Inferior parietal cortex (tissue), 1 donor: ENCODE data around the gene TTLL11.
A peak's percentile ranks its signal among the peaks of the same experiment; 100 is the strongest.

Experiments used
- DNase-seq: peaks from one replicate; pipeline ENCODE4 v3.0.0-alpha.2; 2016; ENCODE audit errors: extremely low spot score

TTLL11 gene

DNA sequence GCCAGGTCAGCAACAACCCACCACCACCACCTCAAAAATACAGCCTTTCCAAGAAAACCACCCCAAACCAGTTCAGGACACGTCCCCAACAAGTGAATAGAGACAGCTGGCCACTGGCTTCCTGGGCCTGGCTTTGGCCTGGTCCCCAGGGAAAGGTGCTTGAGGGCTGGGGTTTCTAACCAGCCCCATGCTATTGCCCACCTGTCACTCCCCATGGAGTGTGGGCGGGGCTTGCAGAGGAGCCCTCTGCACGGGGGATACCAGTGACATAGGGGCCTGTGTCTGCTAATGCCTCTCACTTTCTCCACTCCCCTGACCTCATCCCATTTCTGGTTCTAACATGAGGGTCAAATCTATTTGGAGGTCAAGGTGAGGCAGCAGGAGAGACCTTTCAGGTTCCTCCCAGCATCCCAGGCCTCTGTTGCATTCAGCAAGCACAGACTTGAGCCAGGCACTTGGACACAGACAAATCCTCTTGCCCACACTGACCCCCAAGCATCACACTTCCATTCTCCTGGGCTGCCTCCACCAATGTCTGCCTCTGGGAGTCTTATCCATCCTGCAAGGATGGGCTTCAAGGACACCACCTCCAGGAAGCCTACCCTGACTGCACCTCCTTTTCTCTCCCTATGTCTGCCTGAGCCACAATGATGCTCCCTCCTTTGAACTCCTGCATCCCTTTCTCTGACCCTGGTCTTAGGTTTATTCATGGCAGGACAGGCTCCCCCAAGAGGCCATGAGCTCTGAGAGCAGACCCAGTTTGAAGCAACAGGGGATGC lies 16.1 kb upstream of the TTLL11 start:
- no peak for DNase-seq

DNA sequence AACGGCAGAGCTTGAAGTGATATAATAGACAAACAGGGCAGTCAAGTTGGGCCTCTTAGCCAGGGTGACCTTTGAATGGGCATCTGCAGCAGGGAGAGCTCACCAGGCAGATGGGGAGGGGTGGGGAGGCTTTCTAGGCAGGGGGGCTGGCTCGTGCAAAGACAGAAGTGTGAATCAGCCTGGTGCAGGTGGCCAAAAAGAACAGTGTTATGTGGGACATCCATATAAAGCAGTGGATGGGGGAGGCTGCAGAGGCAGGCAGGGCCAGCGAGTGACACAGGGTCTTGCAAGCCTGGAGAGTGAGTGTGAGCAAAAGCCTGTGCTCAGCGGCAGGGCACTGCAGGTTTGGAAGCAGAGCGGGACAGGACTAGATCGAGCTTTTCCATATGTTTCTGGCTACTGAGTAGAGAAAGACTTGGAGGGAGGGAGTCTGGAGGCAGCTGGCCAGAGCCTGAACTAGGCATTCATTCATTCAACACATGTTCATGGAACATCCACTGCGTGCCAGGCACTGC lies 14.2 kb upstream of the TTLL11 start:
- no peak for DNase-seq

DNA sequence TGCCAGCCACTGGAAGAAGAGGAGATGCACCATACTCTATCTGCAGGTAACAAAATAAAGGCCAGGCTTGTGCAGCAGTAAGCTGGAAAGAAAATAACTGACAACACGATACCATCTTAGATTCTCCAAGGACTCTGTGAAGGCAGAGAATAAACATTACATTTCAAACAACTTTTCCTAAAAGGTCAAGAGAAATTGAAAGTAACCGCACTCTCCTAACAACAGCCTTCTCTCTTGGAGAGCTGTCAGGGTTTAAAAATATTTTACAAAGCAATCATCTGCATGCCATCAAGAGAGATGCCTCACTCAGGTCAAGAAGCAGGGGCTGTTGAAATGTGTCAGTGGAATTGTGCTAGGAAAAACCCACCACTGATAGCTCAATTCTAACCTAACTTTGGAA lies 13.5 kb upstream of the TTLL11 start:
- no peak for DNase-seq

DNA sequence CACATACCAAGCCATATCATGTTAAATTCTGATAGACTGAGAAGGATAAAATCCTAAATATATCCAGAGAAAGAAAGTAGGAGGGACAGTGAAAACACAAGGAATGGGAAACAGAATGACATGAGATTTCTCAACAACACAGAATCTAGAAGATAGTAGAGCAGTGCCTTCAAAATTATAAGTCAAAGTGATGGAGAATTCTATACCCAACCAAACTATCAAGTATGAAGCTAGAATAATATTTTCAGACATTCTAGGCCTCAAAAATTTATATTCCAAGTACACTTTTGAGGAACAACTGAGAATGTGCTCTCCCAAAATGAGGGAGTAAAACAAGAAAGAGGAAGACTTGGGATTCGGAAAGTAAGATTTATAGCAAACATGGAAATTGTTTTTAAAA lies 10.9 kb upstream of the TTLL11 start:
- DNase-seq: no peak

DNA sequence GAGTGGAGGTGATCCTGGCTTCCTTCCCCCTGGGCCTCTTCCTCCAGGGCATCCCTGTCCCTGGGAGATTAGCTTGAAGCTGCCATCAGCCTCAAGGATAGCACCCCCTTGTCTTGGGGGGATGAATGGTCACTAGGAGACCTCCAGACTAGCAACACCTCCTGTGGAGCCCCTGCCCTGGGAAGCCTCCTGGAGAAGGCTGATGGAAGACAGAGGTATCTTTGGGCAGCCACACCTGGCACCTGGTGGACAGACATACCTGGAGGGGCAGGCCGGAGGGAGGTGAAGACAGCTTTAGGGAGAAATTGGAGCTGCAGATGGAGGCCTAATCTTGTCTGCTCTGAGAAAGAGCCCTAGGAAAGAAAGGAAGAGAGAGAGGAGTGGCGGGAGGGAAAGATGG lies 9.0 kb upstream of the TTLL11 start:
- DNase-seq: no peak

DNA sequence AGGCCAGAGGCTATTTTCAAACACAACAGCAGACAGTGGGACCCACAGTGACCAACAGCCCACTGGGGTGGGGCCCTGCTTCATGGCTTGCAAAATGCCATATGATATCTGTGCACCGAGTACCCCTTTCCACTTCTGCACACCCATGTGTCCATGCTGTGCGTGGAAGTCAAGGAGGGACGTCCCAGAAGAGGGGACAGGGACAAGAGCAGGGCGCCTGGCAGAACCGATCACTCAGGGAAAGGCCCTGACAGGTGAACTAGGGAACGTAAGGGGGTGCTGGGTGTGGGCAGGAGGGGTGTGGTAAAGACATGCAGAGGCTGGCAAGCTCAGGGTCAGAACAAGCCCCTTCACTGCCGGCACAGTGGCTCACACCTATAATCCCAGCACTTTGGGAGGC lies 7.6 kb upstream of the TTLL11 start:
- no peak for DNase-seq

DNA sequence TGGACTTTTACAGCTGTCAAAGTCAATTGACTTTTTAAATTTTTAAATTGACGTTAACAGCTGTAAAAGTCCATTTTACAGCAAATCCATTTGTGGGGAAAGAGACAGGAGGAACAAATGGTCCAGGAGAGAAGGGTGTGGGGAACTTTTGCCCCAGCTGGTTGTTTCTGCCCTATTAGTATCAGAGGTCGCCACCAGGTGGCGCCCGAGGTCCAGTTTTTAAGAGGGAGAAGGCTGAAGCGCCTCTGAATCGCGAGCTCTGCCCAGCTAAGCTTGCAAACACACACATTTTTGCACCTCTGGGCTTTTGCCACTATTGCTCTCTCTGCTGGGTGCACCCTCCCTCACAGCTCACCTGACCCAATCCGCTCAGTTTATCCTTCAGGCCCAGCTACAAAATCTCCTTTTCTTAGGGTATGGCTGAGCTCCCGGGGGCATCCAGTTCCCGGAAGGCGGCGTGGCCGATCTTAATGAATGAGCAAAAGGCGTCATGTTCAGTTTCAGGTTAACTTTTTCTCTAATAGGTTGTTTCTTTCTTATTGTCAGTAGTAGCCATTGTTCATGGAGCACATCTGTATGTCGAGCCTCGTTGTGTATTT lies 6.3 kb upstream of the TTLL11 start:
- DNase-seq: peak; percentile 95

DNA sequence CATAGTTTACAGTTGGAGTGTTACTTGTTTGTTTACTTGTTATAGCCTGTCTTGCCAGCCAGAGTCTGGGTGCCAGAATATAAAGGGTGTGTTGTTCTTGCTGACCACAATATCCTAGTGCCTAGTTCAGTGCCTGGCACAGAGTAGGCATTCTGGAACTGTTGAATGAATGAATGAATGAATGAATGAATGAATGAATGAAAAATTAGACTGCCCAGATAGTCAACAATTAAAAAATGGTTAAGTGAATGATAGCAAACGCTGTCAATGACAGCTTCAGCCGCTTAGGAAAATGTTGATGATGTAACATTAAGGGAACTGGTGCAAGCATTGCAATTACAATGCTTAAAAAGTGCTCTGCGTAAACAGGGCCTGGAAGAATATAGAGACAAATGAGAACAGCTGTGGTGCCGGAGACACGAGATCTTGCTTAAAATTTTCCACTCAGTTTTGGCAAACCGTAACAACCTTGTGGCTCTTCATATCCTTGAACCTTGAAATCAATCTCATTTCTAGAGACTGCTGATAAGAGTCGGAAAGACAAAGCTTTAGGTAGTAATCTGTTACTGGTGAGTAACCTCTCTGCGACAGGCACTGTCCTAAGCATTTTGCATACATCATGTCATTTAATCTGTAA lies 4.7 kb upstream of the TTLL11 start:
- DNase-seq: no peak

DNA sequence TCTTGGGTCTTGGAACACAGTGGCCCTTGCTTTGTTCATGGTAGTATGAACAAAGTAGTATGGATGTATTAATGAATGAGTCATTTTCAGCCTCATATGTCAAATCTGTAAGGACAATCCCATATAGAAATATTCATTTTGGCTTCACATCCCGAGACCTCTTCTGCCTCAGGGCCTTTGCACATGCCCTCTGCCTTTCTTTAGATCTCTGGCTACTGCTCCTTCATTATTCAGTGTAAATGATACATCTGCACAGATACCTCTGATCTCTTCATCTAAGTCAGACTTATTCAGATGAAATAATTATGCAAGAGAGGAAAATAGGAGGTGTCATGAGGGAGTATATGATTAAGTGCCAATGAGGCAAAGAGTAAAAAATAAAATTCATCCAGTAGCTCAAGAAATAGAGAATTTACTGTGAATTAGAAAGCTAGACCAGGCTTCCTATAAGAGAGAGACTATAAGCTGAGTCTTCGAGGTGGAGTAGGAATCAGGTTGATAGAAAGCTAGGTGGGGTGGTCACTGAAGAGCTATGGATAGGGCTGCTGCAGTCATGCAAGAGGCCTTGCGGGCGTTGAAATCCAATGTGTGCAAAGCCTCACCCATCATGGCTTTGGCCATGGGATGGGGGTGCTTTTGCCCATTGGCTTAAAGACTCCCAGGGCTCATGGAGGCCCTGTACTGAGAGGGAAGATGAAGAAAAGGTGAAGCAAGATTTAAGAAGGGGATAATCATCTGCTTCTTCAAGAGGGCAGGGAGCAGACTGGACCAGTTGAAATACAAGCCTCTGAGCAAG lies 3.7 kb upstream of the TTLL11 start:
- no peak for DNase-seq

DNA sequence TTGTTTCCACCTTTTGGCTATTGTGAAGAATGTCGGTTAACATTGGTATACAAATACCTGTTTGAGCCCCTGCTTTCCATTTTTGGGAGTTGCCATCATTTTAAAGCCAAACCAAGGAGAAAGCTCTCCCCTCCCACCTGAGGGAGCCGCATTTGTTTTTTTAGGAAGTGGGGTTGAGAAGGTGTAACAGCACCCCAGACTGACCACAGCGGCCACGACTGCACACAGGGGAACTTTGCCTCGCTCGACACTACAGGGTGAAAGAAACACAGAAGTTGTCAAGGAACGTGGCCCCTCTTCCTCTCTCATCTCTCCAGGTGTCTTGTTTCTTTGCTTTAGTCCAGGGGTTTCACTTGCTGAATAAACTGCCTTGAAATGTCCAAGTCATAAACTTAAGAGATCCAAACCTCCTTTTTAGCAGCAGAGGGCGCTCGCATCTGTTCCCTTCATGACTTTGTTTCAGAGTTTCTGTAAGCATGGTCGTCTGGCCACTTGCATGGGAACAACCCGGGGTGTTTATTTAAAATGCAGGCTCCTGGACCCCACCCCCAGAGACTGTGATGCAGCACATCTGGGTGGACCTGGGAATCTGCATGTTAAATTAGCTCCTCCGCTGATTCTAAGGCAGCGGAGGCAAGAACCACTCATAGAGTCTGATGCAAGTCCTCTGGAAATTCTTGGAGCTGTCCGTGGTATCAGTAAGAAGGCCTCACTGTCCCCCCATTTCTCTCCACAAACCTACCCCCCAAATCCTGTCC lies 2.1 kb upstream of the TTLL11 start:
- peak; percentile 76 for DNase-seq

DNA sequence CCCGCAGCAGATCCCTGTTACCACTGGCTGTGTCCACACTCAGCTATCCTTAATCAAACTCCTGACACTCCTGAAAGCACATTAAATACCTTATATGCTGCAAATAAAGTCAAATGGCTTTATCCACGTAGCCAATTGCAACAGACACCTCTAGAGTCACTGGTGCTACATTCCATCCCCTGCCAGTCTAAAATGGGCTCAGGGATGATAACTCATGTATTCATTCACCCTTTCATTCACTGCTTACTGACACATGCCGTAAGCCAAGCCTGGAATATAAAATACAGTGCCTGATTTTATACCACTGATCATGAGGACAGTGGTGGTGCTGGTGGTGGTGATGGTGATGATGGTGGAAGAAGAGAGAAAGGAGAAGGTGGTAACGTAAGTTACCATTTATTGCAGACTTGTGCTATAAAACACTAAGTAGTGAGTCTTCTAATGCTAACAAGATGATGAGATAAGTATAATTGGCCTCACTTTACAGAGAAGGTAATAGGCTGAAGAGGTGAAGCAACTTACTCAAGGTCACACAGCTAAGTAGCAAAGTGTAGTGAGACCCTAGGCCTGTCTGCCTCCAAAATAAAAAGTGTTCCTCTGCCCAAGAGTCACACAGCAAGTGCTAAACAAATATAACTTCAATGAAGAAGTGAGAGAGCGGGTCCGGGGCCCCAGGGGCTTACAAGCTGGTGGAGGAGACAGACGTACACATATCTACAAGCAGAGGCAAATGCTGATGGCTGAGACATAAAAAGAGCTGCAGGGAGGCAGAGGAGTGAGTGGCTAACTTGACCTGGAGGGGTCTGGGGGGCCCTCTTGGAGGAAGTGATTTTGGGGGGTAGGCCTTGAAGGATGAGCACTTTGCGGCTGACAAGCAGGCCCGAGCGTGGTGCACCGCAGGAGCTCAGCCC lies 1.2 kb downstream of the TTLL11 start:
- DNase-seq: no peak

DNA sequence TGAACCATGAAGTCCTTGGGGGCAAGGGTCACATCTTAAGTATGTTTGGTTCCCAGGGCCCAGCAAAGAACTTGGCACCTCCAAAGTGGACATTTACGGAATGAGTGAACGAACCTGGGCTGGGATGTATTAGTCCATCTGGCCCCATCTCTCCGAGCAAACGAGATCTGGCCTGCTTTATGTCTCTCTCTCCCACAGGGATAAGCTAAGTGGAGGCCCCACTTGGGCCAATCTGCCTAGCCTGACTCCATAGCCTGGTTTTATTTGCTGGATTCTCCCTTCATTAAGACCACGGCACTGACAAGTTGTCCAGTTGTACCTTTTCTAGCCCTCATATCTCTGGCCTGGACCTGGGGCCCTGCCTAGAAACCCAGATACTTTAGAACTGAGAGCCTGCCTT lies 2.1 kb downstream of the TTLL11 start:
- DNase-seq: no peak

DNA sequence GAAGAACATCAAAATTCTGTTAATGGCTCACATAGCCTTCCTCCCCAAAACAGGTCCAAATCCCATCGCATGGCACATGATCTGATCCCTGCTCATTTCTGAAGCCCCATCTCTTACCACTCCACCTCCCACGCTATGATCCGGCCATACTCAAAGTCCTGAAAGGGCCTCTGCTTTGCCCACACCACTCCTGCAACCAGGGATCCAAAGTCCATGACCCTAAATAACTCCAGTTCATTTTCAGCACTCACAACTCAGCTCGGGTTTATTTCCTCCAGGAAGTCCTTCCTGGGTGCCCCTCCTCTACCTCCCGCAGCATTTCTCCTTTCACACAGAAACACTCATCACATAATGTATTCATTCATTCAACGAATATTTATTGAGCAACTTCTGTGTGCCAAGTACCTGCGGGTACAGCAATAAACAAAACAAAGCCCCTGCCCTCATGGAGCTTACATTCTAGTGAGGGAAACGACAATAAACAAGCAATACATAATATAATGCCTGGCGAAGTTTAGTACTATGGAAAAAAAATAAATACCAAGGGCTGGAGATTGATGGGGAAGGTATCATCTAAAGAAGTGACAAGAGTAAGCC lies 2.7 kb downstream of the TTLL11 start:
- no peak for DNase-seq

DNA sequence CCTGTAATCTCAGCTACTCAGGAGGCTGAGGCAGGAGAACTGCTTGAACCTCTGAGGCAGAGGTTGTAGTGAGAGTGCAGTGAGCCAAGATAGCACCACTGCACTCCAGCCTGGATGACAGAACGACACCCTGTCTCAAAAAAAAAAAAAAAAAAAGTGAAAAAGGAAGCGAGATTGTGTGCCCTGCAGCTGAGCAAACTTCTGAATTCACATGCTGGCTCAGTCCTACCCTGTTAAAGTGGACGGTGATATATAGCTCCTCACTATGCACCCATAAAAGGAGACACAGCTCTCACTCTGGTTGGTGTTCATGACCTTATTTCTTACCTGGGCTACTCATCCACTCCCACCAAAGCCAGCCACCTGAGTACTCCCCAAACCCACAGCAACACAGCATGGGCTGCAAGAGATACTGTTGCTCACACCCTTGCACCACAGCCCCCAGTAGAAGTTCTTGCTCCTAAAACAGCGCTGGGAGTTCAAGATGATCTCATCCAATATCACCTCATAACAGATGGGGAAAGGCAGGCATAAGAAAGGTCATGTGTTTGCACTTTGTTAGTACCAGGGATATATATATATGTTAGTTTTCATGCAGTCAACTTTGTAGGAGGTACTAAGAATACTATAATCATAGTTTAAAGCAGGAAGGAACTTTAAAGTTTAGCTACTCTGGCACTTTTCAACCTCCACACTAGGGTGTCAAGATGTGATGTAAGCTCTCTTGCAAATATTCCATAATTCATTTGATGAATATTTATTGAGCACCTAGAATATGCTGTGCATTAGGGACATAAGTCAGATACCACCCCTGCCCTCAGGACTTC lies 4.0 kb downstream of the TTLL11 start:
- DNase-seq: no peak

DNA sequence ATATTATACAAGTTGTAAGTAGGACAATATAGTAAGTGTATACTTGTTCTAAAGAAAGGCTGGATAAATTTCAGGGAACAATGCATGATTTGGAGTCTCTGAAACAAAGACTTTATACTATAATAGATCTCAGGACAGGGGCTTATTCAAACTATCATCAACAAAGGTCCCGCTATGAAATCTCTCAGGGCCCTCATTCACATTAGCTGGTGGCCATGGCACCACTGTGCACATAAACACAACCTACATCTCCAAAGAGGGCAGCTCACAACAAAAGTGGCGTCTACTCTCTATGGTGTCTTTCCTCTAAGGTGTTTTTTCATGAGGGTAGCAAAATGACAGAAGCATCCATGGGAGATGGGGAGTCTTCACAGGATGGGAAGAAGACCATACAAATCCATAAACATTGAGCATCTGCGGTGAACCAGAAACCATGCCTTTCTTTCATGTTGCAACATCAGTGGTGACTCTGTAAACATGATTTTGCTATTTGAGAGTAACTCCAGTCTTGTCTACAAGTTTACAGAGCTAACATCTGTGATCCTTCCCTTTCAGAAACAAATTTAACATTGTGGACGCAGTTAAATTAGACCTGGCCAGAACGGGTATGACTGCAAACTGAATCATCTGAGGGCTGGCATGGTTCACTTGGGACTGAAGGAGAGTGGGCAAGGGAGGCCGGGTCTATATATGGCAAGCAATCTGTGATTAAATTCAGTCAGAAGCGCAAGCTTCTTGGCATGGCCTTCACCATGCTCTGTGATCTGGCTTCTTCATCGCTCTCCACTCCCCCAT lies 5.5 kb downstream of the TTLL11 start:
- DNase-seq: peak; percentile 74

DNA sequence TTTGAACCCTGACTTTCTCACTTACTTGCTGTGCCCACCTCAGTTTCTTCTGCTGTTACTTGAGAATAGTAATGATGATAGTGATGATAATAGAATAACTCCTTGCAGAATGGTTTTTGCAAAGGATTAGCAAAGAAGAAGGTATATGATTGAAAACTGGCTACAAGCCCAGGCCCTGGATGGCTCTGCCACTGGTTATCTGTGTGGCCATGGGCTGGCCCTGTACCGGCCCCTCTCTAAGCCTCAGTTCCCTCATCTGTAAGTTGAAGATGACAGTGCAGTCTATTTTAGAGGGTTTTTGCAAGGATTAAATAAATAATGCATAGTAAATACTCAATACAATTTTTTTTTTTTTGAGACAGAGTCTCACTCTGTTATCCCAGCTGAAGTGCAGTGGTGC lies 6.2 kb downstream of the TTLL11 start:
- DNase-seq: no peak

DNA sequence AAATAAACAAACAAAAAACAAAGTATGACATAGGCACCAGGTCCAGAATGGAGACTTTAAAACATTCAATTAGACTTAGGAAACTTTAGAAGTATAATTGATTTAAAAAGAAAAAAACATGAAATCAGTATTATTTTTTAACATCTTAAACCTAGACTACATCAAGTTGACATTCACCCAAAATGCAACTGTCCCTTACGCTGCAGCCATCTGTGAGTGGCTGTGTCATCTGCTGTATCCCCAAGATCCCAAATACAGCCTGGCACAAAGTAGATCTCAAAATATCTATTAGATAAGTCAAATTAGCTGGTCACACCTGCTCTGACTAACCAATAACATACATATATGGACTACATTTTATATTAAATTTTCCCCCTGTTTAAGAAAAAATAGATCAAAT lies 7.8 kb downstream of the TTLL11 start:
- no peak for DNase-seq

DNA sequence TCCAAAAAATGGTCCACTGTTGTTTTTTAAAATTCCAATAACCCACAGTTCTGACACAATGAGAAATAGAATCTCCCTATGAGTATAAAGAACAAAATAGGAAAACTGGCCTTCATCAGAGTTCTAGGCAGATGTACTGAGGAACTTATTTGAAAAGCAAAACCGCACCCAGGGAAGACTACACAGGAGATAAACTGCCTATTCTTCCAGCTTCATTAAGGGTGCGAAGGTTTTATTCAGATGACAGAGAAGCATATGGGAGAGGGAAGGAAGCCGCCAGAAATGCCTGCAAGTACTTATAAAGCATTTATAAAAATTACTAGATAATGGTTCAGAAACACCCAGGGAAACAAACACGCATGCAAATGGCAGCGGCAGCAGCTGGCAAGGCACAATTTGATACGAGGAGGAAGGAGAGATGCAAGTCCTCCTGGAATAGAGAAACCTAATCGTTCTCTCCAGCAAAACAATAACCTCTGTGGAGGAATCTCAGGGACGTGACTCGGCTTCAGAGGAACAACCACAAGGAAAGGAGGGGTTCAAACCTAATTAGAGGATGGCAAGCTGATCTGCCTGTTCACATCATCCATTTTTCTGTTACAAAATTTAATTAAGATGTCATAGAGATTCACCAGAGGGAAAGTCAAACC lies 9.0 kb downstream of the TTLL11 start:
- no peak for DNase-seq
